Liver (tissue), 3 donors: ENCODE results near the gene OLIG1.

Experiments used
- CTCF ChIP-seq: fragments of 150-350 bp; IDR thresholded peaks from 2 replicates; pipeline ENCODE4 v1.5.1; 2017; ENCODE audit warnings: improper control_type of control experiment, low read depth, low read length; ENCODE audit not compliant: missing input control
- RXRA ChIP-seq, 2 donors: IDR thresholded peaks; 2 replicates each; pipeline ENCODE4 v1.6.1; 2017 to 2018; ENCODE audit warnings: antibody characterized with exemption in 2 of 2, mild to moderate bottlenecking in 1 of 2
- donor health status: healthy.
- donor health status: healthy.

DNA sequence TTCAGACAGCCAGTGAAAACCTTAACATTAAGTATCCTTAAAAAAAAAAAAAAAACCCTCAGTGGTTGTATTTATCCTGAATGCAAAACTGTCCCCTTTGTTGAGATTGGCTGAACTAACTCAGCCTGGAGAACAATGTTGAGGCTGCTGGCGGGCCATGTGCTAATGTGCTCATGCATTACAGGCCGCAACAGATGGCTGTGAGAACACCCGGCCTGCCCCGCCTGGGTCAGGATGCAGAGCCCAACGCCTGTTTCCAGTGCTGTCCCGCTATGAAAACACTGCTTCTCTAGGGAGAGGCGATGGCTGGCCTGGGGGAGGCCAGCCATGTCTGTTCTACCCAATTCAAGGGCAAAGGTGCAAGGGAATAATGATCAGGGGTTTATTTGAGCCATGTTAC lies 30.4 kb upstream of the OLIG1 start:
- TF ChIP-seq CTCF, result no peak
- no peak for TF ChIP-seq RXRA (IDR thresholded peaks at IDR 0.05)
